Left ventricle myocardium inferior (tissue), 1 donor: ENCODE measurements around the gene CCDC154. TPM values are rescaled to one million over a fixed set of nuclear protein-coding genes. Genes with fewer than 3 reads are reported as not detected.

ENCODE experiments used
- DNase-seq: peaks from one replicate; pipeline ENCODE4 v3.0.0-alpha.2; 2020
- H3K27ac ChIP-seq: fragments of 200-600 bp; replicated peaks from 2 replicates; pipeline ENCODE4 v1.8.0; 2021
- H3K27me3 ChIP-seq: fragments of 200-600 bp; 2 replicates; pipeline ENCODE4 v1.8.0; 2021; ENCODE audit warnings: low read depth
- H3K36me3 ChIP-seq: fragments of 200-600 bp; 2 replicates; pipeline ENCODE4 v1.8.0; 2021
- H3K4me1 ChIP-seq: fragments of 200-600 bp; 2 replicates; pipeline ENCODE4 v1.8.0; 2021
- H3K4me3 ChIP-seq: fragments of 200-600 bp; 2 replicates; pipeline ENCODE4 v1.8.0; 2021; ENCODE audit warnings: mild to moderate bottlenecking, moderate library complexity
- H3K9me3 ChIP-seq: fragments of 200-600 bp; replicated peaks from 2 replicates; pipeline ENCODE4 v1.8.0; 2021
- intact Hi-C: fragments of 100-400 bp; cut with micrococcal nuclease; formaldehyde crosslinking; loops from one replicate; pipeline ENCODE4 v1.11.0; 2022
- total RNA-seq: library from RNA; stranded (reverse); fragmentation: NEBNext Ultra II Directional; extraction: Animal tissue kit (Norgen Biotek cat#: 25700); gene quantifications from one replicate; pipeline ENCODE4 v1.2.1, GENCODE V29; 2021
- TF ChIP-seq, protein P1 (sequence below): fragments of 200-600 bp; IDR thresholded peaks from 2 replicates; pipeline ENCODE4 v1.8.0; 2021; ENCODE audit warnings: antibody characterized with exemption, mild to moderate bottlenecking, borderline replicate concordance
- donor health status: DM: no; HTN: yes; CAD: no; lungs with severe emphysema.

CCDC154 gene
- total RNA-seq, 1 donor from 2014 or later: 1.3 TPM

DNA sequence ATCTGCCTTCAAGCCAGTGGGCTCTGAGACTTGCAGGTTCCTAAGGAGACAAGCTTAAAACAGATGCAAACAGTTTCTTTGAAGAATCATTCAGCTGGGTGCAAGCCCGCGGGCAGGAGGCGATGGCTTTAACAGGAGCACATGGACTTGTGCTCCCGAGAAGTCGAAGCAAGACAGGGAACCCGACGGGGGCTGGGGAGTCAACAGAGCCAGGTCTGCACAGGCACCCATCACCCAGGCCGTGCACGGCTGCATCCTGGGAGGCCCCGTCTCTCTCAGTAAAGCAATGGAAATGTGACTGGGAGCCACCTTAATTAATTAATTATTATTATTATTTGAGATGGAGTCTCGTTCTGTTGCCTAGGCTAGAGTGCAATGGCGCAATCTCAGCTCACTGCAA lies 44.7 kb upstream of the CCDC154 start:
- intact Hi-C loops: no loop called here
- H3K27me3 ChIP-seq: no peaks in the 10 kb centered on the region
- H3K36me3 ChIP-seq: no peaks in the 10 kb centered on the region
- H3K27ac ChIP-seq: no peak overlapping the region
- H3K9me3 ChIP-seq: no peaks in the 10 kb centered on the region
- peaks cover 16% of the 10 kb centered on the region for H3K4me1 ChIP-seq
- TF ChIP-seq, protein P1, sequence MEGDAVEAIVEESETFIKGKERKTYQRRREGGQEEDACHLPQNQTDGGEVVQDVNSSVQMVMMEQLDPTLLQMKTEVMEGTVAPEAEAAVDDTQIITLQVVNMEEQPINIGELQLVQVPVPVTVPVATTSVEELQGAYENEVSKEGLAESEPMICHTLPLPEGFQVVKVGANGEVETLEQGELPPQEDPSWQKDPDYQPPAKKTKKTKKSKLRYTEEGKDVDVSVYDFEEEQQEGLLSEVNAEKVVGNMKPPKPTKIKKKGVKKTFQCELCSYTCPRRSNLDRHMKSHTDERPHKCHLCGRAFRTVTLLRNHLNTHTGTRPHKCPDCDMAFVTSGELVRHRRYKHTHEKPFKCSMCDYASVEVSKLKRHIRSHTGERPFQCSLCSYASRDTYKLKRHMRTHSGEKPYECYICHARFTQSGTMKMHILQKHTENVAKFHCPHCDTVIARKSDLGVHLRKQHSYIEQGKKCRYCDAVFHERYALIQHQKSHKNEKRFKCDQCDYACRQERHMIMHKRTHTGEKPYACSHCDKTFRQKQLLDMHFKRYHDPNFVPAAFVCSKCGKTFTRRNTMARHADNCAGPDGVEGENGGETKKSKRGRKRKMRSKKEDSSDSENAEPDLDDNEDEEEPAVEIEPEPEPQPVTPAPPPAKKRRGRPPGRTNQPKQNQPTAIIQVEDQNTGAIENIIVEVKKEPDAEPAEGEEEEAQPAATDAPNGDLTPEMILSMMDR: no peak
- H3K4me3 ChIP-seq: no peak overlapping the region
- DNase-seq: no peak

DNA sequence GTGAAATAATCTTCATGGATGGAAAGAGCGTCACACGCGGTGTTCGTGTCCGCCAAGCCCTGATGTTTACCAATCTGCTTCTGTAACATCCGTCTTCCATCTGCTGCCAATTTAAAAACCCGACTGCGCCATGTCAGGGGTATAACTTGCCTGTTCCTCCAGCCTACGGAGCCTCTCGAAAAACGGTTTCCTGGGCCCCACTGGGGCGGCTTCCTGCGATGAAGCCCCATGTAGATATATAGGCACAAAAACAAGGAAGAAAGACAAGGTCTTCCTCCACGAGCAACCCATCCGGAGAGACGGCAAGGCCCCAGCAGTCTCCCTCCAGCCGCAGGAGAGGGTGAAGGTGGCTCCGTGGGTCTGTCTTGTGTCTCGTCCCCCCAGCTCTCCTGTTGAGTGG lies 44.3 kb upstream of the CCDC154 start, which contains the start of gene PTX4:
Gene PTX4 (minus strand): TSS at position 326 of the 400 bp plus-strand sequence. CDS start 35 bp downstream, at position 291.
- Histone ChIP-seq H3K9me3 (no peaks in the 10 kb centered on the region), H3K36me3 (no peaks in the 10 kb centered on the region), H3K27me3 (no peaks in the 10 kb centered on the region), H3K27ac (no peak within 1 kb of the TSS), H3K4me1 (peaks cover 11% of the 10 kb centered on the region), H3K4me3 (no peak within 1 kb of the TSS)
- TF ChIP-seq, protein P1: no peak
- intact Hi-C loops: no loop called here
- no peak for DNase-seq

DNA sequence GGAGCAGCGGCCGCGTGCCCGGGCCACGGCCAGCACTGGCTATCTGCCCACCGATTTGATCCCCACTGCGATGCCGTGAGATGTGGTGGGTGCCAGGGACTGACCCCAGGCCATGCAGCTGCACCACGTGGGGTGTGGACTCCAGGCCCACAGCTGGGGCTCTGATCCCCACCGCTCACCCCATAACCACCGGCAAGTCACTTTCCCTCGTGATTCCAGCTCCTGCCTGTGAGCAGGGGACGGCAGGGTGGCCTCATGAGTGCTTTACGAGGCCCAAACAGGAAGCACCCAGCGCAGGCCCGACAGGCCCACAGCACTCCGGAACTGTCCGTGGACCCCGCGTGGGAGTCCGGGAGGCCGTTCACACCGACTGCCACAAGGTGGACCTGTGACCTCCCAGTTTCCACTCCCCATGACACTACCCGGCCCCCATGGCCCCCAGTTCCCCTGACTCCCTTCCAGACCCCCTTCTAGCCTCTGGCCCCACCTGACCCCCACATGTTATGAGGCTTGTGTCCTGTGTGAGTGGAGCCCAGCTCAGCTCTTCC lies 43.8 kb upstream of the CCDC154 start:
- intact Hi-C loops: no loop called here
- H3K36me3 ChIP-seq: no peaks in the 10 kb centered on the region
- peaks cover 8% of the 10 kb centered on the region for H3K4me1 ChIP-seq
- TF ChIP-seq, protein P1: no peak
- H3K4me3 ChIP-seq: no peak overlapping the region
- no peaks in the 10 kb centered on the region for H3K9me3 ChIP-seq
- no peak overlapping the region for H3K27ac ChIP-seq
- DNase-seq: no peak
- H3K27me3 ChIP-seq: no peaks in the 10 kb centered on the region

DNA sequence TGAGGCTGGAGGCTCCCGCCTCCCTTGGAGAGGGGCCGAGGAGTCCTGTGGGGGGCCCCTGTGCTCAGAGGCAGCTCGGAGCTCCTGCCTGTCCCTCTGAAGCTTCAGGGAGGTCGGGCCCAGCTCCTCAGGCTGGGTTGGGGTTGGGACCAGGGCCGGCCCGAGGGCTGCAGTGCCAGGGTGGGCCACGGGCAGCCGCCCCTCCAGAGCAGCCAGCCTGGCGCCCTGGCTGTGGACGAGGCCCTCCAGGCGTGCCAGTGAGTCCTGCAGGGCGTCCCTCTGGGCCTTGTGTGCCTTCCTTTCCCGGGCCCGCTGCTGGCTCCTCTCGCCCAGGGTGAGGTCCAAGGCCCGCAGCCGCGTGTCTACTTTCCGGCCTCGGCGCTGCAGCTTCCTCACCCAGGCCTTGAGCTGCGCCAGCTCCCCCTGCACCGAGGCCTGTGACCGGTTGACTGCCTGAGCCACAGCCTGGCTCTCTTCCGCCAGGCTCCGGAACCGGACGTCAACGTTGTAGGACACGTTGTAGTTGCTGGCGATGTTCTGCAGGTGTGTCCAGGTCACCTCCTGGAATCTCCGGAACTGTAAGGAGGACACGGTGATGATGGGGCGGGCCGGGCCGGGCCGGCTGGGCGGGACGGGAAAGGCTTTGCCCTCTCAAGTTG lies 43.2 kb upstream of the CCDC154 start:
- Histone ChIP-seq H3K4me3 (no peak overlapping the region), H3K36me3 (no peaks in the 10 kb centered on the region), H3K27me3 (no peaks in the 10 kb centered on the region), H3K9me3 (no peaks in the 10 kb centered on the region), H3K4me1 (peaks cover 3% of the 10 kb centered on the region), H3K27ac (no peak overlapping the region)
- no peak for DNase-seq
- TF ChIP-seq, protein P1: no peak
- intact Hi-C loops: no loop called here

DNA sequence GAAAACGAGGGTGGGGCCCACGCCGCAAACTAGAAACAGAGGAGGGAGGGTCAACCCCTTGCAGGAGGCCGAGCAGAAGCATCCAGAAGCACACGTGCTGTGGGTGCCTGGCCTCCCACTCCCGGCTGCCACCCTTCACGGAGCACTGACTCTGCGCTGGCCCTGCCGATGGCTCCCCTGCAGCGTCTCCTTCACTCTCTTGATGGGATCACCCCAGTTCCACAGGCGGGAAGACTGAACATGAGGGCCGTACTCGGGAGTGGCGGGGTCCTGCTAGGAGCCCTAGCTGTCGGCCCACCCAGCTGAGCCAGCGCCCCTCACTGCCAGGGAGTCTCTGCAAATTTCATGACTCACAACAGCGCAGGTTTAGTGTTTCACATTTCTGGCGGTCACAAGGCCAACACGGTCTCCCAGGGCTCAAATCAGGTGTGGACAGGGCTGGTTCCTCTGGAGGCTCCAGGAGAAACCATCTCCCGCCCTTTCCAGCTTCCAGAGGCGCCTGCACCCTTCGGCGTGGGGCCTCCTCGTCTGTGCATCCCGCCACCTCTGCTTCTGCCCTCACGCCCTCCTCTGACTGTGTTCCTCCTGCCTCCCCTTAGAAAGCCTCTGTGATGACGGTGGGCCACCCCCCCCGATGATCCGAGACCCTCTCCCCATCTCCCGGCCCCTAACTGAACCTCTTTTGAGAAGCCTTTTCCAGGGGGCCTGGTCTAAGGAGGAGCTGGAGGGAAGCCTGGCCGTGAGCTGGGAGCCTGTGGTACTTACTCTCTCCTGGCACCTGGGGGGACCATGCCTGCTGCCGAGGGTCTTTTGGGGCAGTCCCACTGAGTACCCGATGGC lies 42.4 kb upstream of the CCDC154 start:
- no peaks in the 10 kb centered on the region for H3K36me3 ChIP-seq
- H3K4me3 ChIP-seq: no peak overlapping the region
- H3K9me3 ChIP-seq: no peaks in the 10 kb centered on the region
- H3K4me1 ChIP-seq: no peaks in the 10 kb centered on the region
- H3K27ac ChIP-seq: no peak overlapping the region
- intact Hi-C loops: no loop called here
- no peaks in the 10 kb centered on the region for H3K27me3 ChIP-seq
- TF ChIP-seq, protein P1: no peak
- DNase-seq: no peak
